ENCODE data around the gene MON1A. TPM values are rescaled to one million over a fixed set of nuclear protein-coding genes. Genes with fewer than 3 reads are reported as not detected.

MON1A gene
- total RNA-seq, 1 donor: 13.0 TPM

DNA sequence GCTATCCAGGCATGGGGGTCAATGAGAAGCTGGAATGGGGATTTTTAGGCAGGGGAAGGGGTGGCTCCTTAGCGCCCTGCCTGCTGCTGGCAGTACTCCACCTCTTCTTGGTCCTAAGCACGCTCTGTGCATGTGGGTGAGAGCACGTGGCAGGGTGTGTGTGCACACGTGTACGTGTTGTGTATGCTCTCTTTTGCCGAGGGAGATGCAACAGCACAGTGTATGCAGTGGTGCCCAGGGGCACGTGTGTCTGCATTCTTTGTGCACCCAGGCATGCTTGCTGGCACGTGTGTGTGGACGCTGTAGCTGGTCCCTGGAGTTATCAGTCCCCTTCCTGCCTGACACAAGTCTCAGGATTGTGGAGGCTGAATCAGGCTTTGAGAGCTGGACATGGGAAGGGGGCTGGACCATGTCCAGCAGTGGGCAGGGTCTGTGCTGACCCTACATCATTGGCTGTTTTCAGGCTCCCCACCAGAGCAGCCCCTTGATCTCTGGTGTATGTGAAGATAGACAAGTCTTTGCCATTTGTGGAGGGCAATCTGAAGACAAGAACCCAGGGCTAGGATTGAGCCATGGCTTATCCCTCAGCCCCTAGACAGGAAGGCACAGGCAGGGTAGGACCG lies 58.0 kb downstream of the MON1A start:
- no peak overlapping the region for H3K27ac ChIP-seq (ENCODE audit: low read depth, low read length)
- H3K79me2 ChIP-seq (ENCODE audit: insufficient read depth, low read length): no peaks in the 10 kb centered on the region
- H3K36me3 ChIP-seq (ENCODE audit: insufficient read depth, low read length): no peaks in the 10 kb centered on the region
- TF ChIP-seq, protein P1, sequence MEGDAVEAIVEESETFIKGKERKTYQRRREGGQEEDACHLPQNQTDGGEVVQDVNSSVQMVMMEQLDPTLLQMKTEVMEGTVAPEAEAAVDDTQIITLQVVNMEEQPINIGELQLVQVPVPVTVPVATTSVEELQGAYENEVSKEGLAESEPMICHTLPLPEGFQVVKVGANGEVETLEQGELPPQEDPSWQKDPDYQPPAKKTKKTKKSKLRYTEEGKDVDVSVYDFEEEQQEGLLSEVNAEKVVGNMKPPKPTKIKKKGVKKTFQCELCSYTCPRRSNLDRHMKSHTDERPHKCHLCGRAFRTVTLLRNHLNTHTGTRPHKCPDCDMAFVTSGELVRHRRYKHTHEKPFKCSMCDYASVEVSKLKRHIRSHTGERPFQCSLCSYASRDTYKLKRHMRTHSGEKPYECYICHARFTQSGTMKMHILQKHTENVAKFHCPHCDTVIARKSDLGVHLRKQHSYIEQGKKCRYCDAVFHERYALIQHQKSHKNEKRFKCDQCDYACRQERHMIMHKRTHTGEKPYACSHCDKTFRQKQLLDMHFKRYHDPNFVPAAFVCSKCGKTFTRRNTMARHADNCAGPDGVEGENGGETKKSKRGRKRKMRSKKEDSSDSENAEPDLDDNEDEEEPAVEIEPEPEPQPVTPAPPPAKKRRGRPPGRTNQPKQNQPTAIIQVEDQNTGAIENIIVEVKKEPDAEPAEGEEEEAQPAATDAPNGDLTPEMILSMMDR (IDR thresholded peaks at IDR 0.05; ENCODE audit: extremely low read depth, low read depth, low read length): no peak
- no peak overlapping the region for H2AFZ ChIP-seq (ENCODE audit: low read length)
- no peaks in the 10 kb centered on the region for H3K4me1 ChIP-seq (ENCODE audit: insufficient read depth, low read length)
- DNase-seq (ENCODE audit: insufficient read length, low spot score, missing footprints): peak; percentile 78
- H3K9me3 ChIP-seq (ENCODE audit: low read depth, low read length): no peaks in the 10 kb centered on the region
- no peaks in the 10 kb centered on the region for H4K20me1 ChIP-seq (ENCODE audit: insufficient read depth, low read length)
- H3K4me2 ChIP-seq (ENCODE audit: insufficient read depth, low read length): no peak overlapping the region
- peaks cover 42% of the 10 kb centered on the region for H3K27me3 ChIP-seq (ENCODE audit: insufficient read depth, low read length)
- no peak overlapping the region for H3K4me3 ChIP-seq (ENCODE audit: insufficient read depth, low read length)

DNA sequence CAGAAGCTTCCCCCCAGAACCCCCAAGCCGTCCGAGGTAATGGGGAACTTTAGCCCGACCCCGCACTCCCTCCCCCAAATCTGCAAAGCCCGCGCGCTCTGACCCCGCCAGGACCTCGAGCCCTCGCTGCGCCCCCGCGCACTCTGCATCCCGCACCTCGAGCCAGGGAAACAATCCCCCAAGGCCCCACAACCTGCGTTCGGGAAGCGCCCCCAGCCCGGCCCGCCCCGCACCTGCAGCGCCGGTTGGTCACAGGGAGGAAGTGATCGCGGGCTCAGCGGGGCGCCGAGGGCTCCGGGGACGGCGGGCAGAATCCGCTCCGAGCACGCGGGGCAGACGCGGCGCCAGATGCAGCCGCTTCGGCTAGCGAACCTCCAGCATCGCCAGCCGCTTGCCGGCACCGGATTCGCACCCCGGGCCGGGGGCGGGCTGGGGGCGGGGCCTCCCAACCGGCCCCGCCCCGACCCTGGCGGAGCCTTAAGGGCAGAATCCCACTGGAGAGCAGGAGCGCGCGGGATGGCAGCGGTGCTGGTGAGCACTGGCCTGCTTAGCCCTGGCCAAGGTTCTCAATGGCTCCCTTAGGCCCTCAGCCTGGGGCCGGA lies 60.0 kb downstream of the MON1A start, which contains the start of gene CAMKV:
TSS of gene CAMKV (minus strand) at position 382 of the 602 bp plus-strand sequence. CDS start 7,518 bp downstream, outside the sequence.
- peak; percentile 88 for DNase-seq (ENCODE audit: insufficient read length, low spot score, missing footprints)
- Histone ChIP-seq H3K79me2 (ENCODE audit: insufficient read depth, low read length) (no peaks in the 10 kb centered on the region), H3K27me3 (ENCODE audit: insufficient read depth, low read length) (peaks cover 46% of the 10 kb centered on the region), H3K4me1 (ENCODE audit: insufficient read depth, low read length) (no peaks in the 10 kb centered on the region), H3K4me3 (ENCODE audit: insufficient read depth, low read length) (no peak within 1 kb of the TSS), H4K20me1 (ENCODE audit: insufficient read depth, low read length) (no peaks in the 10 kb centered on the region), H3K9me3 (ENCODE audit: low read depth, low read length) (no peaks in the 10 kb centered on the region), H3K36me3 (ENCODE audit: insufficient read depth, low read length) (no peaks in the 10 kb centered on the region), H3K27ac (ENCODE audit: low read depth, low read length) (no peak within 1 kb of the TSS), H3K4me2 (ENCODE audit: insufficient read depth, low read length) (no peak within 1 kb of the TSS), H2AFZ (ENCODE audit: low read length) (no peak within 1 kb of the TSS)
- TF ChIP-seq, protein P1 (IDR thresholded peaks at IDR 0.05; ENCODE audit: extremely low read depth, low read depth, low read length): no peak

DNA sequence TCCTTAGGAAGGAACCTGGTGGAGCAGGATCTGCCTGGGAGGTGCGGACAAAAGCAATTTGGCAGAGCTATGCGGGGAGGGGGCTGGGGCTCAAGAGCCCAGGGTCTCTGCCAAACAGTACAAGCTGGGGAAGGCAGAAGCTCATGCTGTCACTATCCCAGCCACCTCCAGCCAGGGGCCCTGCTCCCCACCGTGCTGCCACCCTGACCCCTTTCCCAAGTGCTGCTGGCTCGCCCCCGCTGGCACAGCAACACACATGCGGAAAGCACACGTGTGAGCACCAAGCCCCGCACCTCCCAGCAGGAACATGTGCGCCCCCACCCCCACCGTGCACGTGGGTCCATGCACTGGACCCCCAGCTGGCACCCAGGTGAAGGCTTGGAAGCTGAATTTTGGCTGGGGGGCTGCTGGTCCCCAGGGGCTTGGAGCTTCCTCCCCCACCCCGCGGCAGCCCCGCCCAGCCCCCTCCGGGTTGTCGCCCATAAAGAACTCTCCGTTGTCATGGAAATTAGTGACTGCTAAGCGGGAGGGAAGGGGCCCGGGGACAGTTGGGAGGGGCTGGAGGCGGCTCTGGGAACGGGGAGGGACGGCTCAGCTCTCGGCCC lies 60.6 kb downstream of the MON1A start:
- Histone ChIP-seq H3K9me3 (ENCODE audit: low read depth, low read length) (no peaks in the 10 kb centered on the region), H2AFZ (ENCODE audit: low read length) (no peak overlapping the region)

More for the DNA sequence above, 60.6 kb downstream of the MON1A start:
- Histone ChIP-seq H3K4me2 (ENCODE audit: insufficient read depth, low read length) (no peak overlapping the region), H3K27ac (ENCODE audit: low read depth, low read length) (no peak overlapping the region), H3K4me3 (ENCODE audit: insufficient read depth, low read length) (no peak overlapping the region), H3K4me1 (ENCODE audit: insufficient read depth, low read length) (no peaks in the 10 kb centered on the region), H3K79me2 (ENCODE audit: insufficient read depth, low read length) (no peaks in the 10 kb centered on the region), H3K27me3 (ENCODE audit: insufficient read depth, low read length) (peaks cover 51% of the 10 kb centered on the region), H3K36me3 (ENCODE audit: insufficient read depth, low read length) (no peaks in the 10 kb centered on the region), H4K20me1 (ENCODE audit: insufficient read depth, low read length) (no peaks in the 10 kb centered on the region)
- DNase-seq (ENCODE audit: insufficient read length, low spot score, missing footprints): peak; percentile 57
- TF ChIP-seq, protein P1 (IDR thresholded peaks at IDR 0.05; ENCODE audit: extremely low read depth, low read depth, low read length): no peak
